GM20431 (cell line): ENCODE results near the gene FYB1.

Experiments used
- in situ Hi-C: fragments of 300-500 bp; cut with MseI, MboI; formaldehyde crosslinking; loops from one replicate; pipeline ENCODE4 v1.15.0; 2020; ENCODE audit warnings: low sequenced_read_pairs; ENCODE audit not compliant: unreplicated experiment

FYB1 gene

GRCh38 chr5:39100851-39101396 lies 118.4 kb downstream of the FYB1 start:
- in situ Hi-C loops = no loop called here

DNA sequence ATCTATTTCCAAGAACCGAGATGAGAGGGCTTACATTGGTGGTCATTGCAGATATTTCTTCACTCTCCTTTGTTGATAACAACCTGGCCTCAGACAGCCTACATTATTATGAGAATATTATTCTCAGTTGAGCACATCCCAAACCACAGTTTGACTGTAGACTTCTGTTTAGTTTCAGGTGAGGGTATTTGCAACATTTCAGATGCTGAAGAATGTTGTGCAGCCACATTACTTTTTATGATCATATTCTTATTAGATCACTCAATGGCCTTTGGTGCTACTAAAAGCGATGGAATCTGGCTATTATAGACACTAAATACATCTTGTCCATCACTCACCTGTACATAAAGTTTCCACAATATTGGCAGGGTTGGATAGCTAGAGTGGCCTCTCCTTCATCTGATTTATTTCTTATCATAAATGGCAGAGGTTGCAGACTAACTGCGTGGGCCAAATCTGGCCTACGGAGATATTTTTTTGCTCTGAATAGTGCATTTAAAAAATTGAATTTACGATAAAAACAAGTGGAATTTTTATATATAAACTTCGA lies 119.0 kb downstream of the FYB1 start:
- in situ Hi-C loops = no loop called here

GRCh38 chr5:39099831-39100230 lies 119.5 kb downstream of the FYB1 start:
- in situ Hi-C loops = no loop called here

GRCh38 chr5:39093352-39093751 lies 126.0 kb downstream of the FYB1 start:
- in situ Hi-C loops = no loop called here

DNA sequence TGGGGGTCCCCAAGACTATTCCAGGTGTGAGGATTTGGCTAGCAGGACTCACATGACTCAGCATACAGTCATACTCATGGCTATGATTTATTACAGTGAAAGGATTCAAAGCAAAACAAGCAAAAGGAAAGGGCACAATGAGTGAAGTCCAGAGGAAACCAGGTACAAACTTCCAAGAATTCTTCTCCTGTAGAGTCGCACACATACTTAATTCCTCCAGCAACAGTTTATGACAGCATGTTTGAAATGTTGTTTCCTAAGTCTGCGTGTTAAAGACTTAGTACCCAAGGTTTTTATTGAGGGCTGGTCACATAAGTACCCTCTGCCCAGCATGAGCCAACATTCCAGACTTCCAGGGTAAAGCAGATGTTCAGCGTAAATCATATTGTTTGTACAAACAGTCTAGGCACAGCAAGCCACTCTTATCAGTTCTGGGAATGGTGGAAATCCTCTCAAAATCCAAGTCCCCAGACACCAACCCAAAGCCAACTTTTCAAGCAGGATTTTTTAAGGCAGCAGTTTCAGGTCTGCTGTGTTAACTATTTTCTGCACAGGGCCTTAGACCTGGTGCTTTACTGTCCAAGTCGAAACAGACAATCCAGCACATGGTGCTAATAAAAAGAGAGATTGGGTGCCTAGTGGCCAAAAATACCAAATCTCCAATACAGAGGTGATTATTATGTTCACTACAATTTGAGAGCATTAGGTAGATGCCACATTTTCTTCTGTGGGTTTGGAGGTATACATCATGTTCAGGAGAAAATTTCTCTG lies 126.6 kb downstream of the FYB1 start:
- in situ Hi-C loops = no loop called here

GRCh38 chr5:39091940-39092580 lies 127.3 kb downstream of the FYB1 start:
- in situ Hi-C loops = no loop called here

GRCh38 chr5:39083968-39084367 lies 135.4 kb downstream of the FYB1 start:
- in situ Hi-C loops = no loop called here

DNA sequence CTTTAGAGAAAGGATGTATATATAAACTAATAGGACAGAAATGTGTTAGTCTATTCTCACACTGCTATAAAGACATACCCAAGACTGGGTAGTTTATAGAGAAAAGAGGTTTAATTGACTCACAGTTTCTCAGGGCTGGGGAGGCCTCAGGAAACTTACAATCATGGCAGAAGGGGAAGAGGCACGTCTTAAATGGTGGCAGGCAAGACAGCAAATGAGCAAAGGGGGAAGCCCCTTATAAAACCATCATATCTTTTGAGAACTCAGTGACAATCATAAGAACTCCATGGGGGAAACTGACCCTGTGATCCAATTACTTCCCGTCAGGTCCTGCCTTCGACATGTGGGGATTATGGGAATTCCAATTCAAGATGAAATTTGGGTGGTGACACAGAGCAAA lies 136.4 kb downstream of the FYB1 start:
- in situ Hi-C loops = no loop called here

DNA sequence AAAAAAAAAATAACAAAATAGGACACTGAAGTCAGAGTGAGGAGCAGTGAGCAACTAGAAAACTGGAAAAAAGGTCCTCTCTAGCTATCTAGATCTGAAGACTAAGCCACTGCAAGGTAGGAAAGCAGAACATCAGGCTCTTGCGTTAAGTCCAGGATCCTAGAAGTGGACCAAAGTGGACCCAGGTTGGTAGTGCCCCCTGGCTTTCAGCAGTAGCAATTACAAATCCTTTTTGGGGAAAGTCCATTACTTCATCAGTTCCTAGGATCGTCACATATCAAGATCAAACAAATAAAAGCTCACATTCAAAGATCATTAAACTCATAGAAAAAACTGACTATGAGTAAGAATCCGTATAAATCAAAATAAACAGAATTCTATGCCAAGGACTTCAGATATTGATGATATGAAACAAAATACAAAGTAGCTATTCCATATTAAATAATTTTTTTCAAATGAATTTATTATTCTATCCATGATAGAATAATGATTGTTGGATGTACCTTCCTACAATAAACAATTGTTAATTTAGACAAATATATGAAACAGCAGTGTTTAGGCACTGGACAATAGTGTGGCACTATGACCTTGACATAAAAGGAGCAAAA lies 138.7 kb downstream of the FYB1 start:
- in situ Hi-C loops = no loop called here

DNA sequence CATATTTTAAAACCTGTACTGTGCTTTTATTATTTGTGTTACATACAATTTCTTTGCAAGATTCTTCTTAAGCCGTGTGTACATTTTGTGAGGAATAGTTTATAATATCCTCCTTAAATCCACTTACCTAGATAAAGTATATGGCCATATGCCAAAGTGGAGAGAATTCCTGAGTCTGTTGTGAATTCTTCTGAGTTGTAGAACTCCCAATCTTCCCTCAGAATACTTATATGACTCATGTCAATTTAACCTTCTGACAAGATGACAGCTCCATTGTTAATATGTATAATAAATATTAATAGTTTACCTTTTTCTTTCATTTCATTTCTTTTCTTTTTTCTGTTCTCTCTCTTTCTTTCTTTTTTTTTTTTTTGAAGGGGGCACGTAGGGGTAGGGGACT lies 139.2 kb downstream of the FYB1 start:
- in situ Hi-C loops = no loop called here

- in situ Hi-C loops = no loop called here
Observed at GRCh38 chr5:39079147-39079546, 140.2 kb downstream of the FYB1 start.

- in situ Hi-C loops = no loop called here
Observed at GRCh38 chr5:39076757-39077728, 142.3 kb downstream of the FYB1 start.

DNA sequence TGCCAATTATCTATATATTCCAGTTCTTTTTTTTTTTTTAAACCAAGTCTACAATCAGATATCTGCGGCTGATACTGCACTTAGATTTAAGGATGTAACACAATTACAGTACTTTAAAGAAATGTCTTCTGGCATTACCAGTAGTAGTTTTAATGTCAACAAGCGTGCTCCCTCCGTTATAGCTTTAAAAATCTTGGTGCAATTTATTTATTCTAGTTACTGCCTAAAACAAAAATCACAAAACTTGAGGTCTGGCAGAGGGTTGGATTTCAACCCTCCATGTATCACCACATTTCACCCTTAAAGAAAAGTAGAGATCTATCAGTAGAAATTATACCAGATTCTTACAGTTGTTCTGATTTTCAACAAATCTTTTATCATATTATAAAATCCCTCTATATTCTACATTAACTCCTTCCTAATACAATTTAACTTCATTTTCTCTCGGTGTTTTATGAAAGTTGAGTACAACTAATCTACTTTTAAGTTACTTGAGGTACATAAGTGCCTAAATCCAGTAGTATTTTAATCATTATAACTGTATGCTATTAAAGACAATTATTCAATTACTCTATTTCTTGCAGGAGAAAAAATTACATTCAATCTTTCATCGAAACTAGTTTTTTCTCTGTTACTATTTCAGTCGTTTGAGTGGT lies 143.1 kb downstream of the FYB1 start:
- in situ Hi-C loops = no loop called here

DNA sequence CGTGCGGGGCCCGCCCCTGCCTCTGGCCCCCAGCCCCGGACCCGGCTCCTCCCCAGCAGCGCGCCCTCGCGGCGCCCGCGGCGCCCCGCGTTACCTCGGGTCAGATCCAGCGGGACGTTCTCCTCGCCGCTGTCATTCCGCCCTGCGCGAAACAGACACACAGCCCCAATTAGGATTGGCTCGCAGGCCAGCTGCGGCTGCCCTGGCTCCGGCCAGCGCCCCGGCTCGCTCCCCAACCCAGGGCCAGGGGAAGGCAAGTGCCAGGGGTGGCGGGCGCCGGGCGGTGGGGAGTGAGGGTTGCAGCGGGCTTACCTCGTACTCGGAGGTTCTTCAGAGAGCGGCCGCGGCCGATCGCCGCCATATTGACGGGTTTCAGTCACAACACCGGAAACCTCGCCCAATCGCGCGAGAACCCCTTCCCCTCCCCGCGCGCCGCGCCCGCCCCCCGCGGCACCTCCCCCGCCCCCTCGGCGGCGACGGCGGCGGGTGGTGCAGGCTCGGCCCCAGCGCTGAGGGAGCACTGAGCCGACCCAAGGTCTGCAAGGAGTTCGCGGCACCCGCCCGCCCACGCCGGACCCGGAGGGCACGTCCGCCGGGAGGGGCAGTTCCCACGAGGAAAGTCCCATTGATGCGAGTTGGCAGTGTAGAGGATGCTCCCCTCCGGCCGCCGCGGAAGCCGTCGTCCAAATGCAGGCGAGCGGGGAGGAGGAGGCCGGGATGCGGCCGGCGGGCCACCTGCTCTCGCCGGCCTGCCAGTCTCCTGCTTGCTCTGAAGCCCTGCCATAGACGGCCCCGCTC lies 145.1 kb downstream of the FYB1 start, which contains the start of gene RICTOR:
RICTOR (minus strand) TSS at position 383 of the 798 bp plus-strand sequence; CDS start at position 361, 22 bp downstream.
- in situ Hi-C loops = no loop called here

DNA sequence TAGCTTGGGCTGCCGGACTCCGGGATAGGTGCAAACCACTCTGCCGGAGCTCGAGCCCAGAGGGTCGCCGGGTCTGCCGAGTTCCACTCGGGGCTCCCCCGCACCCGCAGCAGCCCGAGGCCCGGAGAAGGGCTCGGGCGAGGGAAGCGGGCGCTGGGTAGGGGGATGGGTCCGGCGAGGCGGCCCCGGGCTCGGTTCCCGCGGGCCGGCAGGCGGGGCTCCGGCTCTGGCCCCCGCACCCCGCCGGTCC lies 145.7 kb downstream of the FYB1 start:
- in situ Hi-C loops = no loop called here

DNA sequence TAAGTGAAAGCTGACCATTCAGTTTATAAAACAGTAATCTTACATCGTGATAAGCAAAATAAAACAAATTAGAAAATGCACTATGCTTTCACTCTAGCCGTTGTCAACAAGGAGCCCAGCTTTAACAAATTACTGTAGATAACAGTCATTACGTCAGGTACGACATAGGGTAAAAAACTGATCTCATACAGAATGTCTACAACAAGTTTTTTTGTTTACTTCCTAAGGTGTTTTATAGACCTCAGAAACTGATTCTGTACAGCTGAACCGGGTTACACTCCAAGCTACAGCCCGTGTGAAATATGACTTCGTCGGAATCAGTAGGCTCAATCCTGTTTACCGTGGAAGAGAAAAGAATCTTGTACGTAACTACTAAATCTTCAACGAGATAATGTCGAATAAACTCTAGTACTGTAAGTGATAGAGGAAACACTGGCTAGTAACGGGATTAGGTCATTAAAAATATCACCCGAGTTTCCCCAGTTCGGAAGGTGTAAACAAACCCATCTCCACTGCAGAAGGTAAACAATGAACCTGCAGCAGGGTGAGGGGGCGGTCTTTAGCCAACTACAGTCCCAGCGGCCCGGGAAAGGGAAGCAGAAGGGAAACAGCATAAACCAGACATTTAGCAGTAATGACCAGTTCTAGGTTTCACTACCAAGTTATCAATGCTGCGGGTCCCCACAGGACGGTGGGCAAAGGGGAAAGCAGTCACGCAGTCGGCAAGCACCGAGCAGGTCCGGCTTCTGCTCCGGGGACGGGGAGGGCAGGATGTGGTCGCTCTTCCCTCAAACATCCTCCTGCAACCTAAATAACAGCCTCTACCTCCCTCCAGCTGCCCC lies 146.2 kb downstream of the FYB1 start:
- in situ Hi-C loops = no loop called here

GRCh38 chr5:39068099-39068498 lies 151.3 kb downstream of the FYB1 start:
- in situ Hi-C loops = no loop called here

- in situ Hi-C loops = no loop called here
Observed at GRCh38 chr5:39064450-39064849, 154.9 kb downstream of the FYB1 start.
